COLO829 (cell line): ENCODE results near the gene MAGEB6.
"Not testable (repeated sequence)": the region's sequence is repeated elsewhere in the genome, so short reads cannot be mapped to it uniquely, and the experiment has no call there.

Source experiments
- DNase-seq: peaks from one replicate; pipeline ENCODE4 v3.0.0; 2012; ENCODE audit warnings: low spot score

Gene MAGEB6, protein sequence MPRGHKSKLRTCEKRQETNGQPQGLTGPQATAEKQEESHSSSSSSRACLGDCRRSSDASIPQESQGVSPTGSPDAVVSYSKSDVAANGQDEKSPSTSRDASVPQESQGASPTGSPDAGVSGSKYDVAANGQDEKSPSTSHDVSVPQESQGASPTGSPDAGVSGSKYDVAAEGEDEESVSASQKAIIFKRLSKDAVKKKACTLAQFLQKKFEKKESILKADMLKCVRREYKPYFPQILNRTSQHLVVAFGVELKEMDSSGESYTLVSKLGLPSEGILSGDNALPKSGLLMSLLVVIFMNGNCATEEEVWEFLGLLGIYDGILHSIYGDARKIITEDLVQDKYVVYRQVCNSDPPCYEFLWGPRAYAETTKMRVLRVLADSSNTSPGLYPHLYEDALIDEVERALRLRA

DNA sequence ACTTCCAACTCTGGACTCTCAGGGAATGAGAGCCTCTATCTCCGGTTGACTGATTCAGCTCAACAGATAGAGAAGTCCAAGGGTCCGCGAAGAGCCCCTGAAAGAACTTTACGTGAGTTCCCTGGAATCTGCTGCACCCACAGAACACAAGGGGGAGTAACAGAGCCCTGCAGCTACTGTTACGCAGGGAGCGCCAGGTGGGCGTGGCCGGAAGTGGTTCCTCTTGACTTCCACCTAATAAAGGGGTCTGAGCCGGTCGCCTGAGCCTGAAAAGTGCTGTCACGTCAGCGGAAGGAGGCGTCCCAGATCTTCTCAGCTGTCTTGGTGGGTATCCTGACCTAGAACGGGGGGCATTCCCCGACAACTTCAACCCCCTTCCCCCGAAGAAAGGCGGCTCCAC lies at the start of gene MAGEB6:
MAGEB6 (plus strand) TSS at position 237 of the 400 bp plus-strand sequence. CDS start 1,407 bp downstream, outside the sequence.
- DNase-seq: no peak

DNA sequence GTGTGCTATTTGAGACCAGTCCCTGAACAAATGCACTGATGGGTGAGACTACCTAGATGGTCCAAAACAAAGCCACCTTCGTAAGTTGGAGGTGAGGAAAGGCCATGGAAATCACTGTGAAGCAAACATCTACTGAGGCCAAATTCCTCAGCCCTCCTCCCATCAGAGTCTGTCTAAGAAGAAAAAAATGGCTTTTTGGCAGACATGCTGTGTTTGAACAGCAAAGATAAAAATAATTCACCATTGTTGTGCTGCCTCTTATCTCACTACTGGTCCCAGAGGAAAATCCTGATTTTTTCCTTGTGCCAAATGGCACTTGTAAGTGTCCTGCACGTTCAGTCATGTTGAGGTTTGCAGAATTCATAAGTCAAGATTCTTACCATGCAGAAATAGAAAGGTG lies 46.2 kb upstream of the MAGEB6 start:
- no peak for DNase-seq

DNA sequence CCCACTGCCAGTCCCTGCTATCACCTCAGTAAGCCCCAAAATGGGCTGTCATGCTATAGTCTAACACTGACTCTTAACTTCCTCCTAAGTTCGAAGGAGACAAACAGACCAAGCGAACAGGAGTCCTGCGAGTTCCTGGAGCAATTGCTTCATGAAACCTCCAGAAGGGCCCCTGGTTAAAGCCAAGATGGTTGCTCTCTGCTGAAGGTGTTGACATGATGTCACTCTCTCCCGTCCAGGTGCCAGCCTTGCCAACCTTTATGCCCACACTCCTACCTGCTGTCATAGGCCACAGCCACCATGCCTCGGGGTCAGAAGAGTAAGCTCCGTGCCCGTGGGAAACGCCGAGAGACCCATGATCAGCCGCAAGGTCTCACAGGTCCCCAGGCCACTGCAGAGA lies 31.9 kb upstream of the MAGEB6 start, which contains the start of gene MAGEB6B:
MAGEB6B (plus strand) TSS at position 301 of the 400 bp plus-strand sequence; CDS start at position 301, 0 bp downstream.
- no peak for DNase-seq

DNA sequence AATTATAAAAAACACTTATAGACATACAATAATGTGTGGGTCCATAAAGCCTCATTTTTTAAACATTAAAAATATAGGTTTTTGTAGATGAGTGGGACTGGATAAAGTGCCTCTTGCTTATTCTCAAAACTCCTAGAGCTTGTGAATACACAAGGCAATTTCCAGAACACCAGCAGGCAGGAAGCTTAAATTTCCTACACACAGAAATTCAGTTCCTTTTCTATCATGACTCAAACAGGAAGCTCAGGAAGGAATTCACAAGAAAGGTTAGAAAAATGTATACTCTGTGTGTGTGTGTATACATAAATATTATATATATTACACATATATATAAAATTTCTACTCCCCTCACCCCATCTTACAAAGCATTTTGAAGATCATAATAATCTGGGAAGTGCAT lies 11.3 kb downstream of the MAGEB6 start:
- DNase-seq: no peak

DNA sequence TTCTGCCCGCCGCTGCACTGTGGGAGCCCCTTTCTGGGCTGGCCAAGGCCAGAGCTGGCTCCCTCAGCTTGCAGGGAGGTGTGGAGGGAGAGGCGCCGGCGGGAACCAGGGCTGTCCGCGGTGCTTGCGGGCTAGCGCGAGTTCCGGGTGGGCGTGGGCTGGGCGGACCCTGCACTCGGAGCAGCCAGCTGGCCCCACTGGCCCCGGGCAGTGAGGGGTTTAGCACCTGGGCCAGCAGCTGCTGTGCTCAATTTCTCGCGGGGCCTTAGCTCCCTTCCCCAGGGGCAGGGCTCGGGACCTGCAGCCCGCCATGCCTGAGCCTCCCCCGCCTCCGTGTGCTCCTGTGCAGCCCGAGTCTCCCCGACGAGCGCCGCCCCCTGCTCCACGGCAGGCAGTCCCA lies 12.5 kb downstream of the MAGEB6 start:
- not testable (repeated sequence) for DNase-seq

DNA sequence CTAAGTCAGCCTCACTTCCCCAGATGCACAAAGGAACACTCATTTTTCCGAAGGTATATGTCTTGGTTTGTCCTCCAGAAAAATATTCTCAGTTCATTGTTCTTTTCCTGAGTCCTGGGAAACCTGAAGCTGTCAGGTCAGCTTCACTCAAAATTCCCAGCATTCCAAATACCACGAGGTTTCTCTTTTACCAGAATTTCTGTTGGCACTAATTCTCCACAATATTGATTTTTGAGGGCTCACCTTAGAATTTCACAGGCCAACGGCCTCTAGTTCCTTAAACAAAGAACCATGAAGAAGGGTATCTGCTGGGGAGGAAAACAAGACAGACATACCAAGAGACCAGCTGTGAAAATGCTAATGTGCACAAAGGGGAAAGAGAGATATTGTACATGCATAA lies 15.8 kb downstream of the MAGEB6 start:
- DNase-seq: no peak

DNA sequence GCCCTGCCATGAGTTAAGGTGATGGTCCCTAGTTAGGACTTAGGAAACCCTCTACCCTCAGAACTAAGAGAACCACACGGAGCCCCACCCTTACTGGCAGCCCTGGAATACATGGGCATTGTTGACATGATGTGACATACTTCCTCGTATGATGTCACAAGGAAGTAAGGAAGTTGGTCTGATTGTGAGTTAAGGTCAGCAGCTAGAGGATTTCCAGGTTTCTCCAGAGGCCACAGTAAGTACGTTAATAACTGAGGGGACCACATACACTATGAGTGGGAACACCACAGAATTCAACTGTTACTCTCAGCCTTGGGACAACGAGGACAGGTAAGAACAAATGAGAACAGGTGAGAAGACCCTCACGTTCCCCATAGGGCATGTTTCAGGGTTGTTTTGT lies 23.6 kb downstream of the MAGEB6 start, which contains the start of gene MAGEB5:
MAGEB5 (plus strand) TSS at position 301 of the 400 bp plus-strand sequence. CDS start 1,133 bp downstream, outside the sequence.
- no peak for DNase-seq

DNA sequence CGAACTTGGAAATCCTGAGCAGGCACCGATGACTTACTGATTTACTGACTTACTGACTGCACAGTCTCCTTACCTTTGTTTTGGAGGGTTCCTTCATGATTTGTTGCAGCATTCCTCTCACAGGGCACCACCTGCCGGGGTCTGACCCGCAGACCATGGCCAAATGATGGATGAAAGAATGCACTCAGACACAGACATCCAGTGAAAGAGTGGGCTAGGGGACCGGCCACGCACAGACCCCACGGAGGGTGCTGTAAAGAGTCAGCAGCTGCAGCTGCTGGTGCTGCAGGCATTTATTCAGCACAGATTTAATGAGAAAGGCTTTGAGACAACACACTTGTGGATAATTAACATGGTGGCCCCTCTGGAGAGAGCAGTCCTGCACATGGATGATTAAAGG lies 27.1 kb downstream of the MAGEB6 start:
- no peak for DNase-seq

DNA sequence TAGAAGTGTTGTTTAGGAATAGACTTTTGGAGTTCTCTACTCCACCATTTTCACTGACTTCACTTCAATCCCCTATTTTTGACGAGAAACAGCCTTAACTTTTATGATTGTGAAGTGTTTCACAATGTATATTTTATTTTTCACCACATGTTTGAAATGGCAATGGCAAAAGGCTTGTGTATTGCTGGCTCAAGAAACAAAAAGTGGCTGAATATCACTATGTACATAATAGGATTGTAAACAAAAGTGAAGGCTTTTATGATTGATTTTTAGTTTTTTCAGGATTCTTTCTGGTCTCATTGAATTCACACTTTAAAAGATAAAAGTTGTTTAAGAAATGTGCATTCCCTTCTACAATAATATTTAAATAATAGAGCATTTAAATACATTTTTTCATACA lies 41.9 kb downstream of the MAGEB6 start:
- DNase-seq: no peak
